Uterus (tissue), 4 donors: ENCODE results near the gene PFDN2. TPM values are rescaled to one million over a fixed set of nuclear protein-coding genes. Genes with fewer than 3 reads are reported as not detected.

Experiments
- DNase-seq, 2 donors: peaks; one replicate each; pipeline ENCODE4 v3.0.0-alpha.2; 2019 to 2020
- H3K27ac ChIP-seq, 2 donors: fragments of 200-600 bp; sonication (generic); 1 replicate in 1 of 2; 2 replicates in 1 of 2; pipeline ENCODE4 v1.5.1; 2016 to 2018
- H3K27me3 ChIP-seq, 2 donors: fragments of 200-600 bp; sonication (generic); one replicate each; pipeline ENCODE4 v1.5.1; 2018 to 2019; ENCODE audit warnings: control low read depth in 1 of 2
- H3K36me3 ChIP-seq, 2 donors: fragments of 200-600 bp; sonication (generic); one replicate each; pipeline ENCODE4 v1.5.1; 2019; ENCODE audit warnings: control low read depth in 1 of 2
- H3K4me1 ChIP-seq, 2 donors: fragments of 200-600 bp; sonication (generic); one replicate each; pipeline ENCODE4 v1.5.1; 2018 to 2019; ENCODE audit warnings: control low read depth in 1 of 2
- H3K4me3 ChIP-seq, 2 donors: fragments of 200-600 bp; sonication (generic); 1 replicate in 1 of 2; 2 replicates in 1 of 2; pipeline ENCODE4 v1.5.1; 2018 to 2019; ENCODE audit warnings: mild to moderate bottlenecking in 1 of 2
- H3K9me3 ChIP-seq, 2 donors: fragments of 200-600 bp; sonication (generic); one replicate each; pipeline ENCODE4 v1.5.1; 2019; ENCODE audit warnings: control low read depth in 1 of 2
- POLR2A ChIP-seq, 2 donors: fragments of 450-650 bp; IDR thresholded peaks; one replicate each; pipeline ENCODE4 v1.6.1; 2016; ENCODE audit warnings: antibody characterized with exemption in 2 of 2, mild to moderate bottlenecking in 1 of 2, moderate library complexity in 1 of 2
- intact Hi-C: fragments of 100-400 bp; cut with DNase I; formaldehyde crosslinking; loops from one replicate; pipeline ENCODE4 v1.15.1; 2023; ENCODE audit warnings: low total_unique reads
- total RNA-seq, 4 donors: library from RNA; depleted of rRNA in 3 of 4; stranded (reverse); fragments of >200 nt in 3 of 4; gene quantifications; one replicate each; pipeline versions ENCODE4 v1.1.0 to v1.2.4, GENCODE V29; 2014 to 2023
- TF ChIP-seq, protein P1 (sequence below), 4 experiments: fragments of 200-600 bp in 2 of 4; fragments of 450-650 bp in 2 of 4; sonication (generic) in 2 of 4; IDR thresholded peaks; one replicate each; pipeline ENCODE4 v1.5.1; 2016 to 2019; ENCODE audit warnings: antibody characterized with exemption in 4 of 4, mild to moderate bottlenecking in 2 of 4, moderate library complexity in 1 of 4
- donor health status: DM: yes; HTN: yes; CAD: no.

PFDN2 gene
- total RNA-seq, 4 donors from 2014 or later, result 3.3 to 38.9 (median 29.8) TPM

GRCh38 chr1:161091093-161091492, 26.7 kb downstream of the PFDN2 start:
- intact Hi-C loops, result no loop called here

GRCh38 chr1:161090617-161091016, 27.2 kb downstream of the PFDN2 start:
- no peaks in the 10 kb centered on the region for H3K36me3 ChIP-seq
- H3K27ac ChIP-seq, result no peak overlapping the region
- no peak for TF ChIP-seq POLR2A (IDR thresholded peaks at IDR 0.05)
- TF ChIP-seq, protein P1, sequence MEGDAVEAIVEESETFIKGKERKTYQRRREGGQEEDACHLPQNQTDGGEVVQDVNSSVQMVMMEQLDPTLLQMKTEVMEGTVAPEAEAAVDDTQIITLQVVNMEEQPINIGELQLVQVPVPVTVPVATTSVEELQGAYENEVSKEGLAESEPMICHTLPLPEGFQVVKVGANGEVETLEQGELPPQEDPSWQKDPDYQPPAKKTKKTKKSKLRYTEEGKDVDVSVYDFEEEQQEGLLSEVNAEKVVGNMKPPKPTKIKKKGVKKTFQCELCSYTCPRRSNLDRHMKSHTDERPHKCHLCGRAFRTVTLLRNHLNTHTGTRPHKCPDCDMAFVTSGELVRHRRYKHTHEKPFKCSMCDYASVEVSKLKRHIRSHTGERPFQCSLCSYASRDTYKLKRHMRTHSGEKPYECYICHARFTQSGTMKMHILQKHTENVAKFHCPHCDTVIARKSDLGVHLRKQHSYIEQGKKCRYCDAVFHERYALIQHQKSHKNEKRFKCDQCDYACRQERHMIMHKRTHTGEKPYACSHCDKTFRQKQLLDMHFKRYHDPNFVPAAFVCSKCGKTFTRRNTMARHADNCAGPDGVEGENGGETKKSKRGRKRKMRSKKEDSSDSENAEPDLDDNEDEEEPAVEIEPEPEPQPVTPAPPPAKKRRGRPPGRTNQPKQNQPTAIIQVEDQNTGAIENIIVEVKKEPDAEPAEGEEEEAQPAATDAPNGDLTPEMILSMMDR (IDR thresholded peaks at IDR 0.05), result no peak
- H3K4me1 ChIP-seq, result no peaks in the 10 kb centered on the region
- H3K9me3 ChIP-seq, result no peaks in the 10 kb centered on the region
- DNase-seq, result no peak
- H3K27me3 ChIP-seq, result no peaks in the 10 kb centered on the region
- H3K4me3 ChIP-seq, result no peak overlapping the region
- intact Hi-C loops, result no loop called here

More at GRCh38 chr1:161091093-161091492, 26.7 kb downstream of the PFDN2 start:
- no peaks in the 10 kb centered on the region for H3K4me1 ChIP-seq
- no peaks in the 10 kb centered on the region for H3K9me3 ChIP-seq
- TF ChIP-seq, protein P1 (IDR thresholded peaks at IDR 0.05), result no peak
- TF ChIP-seq POLR2A (IDR thresholded peaks at IDR 0.05), result no peak
- no peaks in the 10 kb centered on the region for H3K27me3 ChIP-seq
- H3K27ac ChIP-seq, result no peak overlapping the region
- no peak for DNase-seq
- no peak overlapping the region for H3K4me3 ChIP-seq
- H3K36me3 ChIP-seq, result no peaks in the 10 kb centered on the region

DNA sequence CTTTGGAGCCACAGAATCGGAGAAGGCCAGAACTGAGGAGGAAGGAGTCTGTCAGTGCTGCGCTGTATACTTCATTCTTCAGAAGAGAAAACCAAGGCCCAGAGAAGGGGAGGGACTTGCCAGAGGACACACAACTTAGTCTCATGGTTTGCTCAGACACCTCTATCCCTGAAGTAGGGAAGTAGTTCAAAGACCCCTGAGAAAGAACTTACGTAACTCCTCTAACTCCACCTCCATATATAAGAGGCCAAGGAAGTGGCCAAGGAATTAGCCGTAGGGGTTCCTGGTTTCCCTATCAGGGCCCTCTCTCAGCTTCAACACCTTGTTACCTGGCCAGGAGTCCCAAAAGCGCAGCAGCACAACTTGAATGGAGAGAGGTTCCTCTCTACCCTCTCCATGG, 27.9 kb downstream of the PFDN2 start:
- intact Hi-C loops, result no loop called here
- TF ChIP-seq POLR2A (IDR thresholded peaks at IDR 0.05), result no peak
- TF ChIP-seq, protein P1 (IDR thresholded peaks at IDR 0.05), result no peak

GRCh38 chr1:161089251-161089924, 28.4 kb downstream of the PFDN2 start, which contains the start of gene NECTIN4:
Gene NECTIN4 (minus strand): TSS chr1:161089558. CDS start chr1:161089296, 262 bp downstream.
- Histone ChIP-seq H3K27me3 (no peaks in the 10 kb centered on the region), H3K27ac (no peak within 1 kb of the TSS), H3K9me3 (no peaks in the 10 kb centered on the region), H3K4me3 (no peak within 1 kb of the TSS), H3K4me1 (no peaks in the 10 kb centered on the region), H3K36me3 (no peaks in the 10 kb centered on the region)
- TF ChIP-seq POLR2A (IDR thresholded peaks at IDR 0.05), result peak in 1 of 2 donors; percentile 10
- TF ChIP-seq, protein P1 (IDR thresholded peaks at IDR 0.05), result no peak
- intact Hi-C loops, result no loop called here
- DNase-seq, result no peak

More for the DNA sequence above, 27.9 kb downstream of the PFDN2 start:
- H3K27ac ChIP-seq, result no peak overlapping the region
- no peaks in the 10 kb centered on the region for H3K36me3 ChIP-seq
- H3K4me3 ChIP-seq, result no peak overlapping the region
- H3K9me3 ChIP-seq, result no peaks in the 10 kb centered on the region
- H3K27me3 ChIP-seq, result no peaks in the 10 kb centered on the region
- DNase-seq, result no peak
- no peaks in the 10 kb centered on the region for H3K4me1 ChIP-seq

- intact Hi-C loops, result no loop called here
Measured at GRCh38 chr1:161088587-161089110, 29.2 kb downstream of the PFDN2 start.

More at GRCh38 chr1:161088587-161089110, 29.2 kb downstream of the PFDN2 start:
- TF ChIP-seq POLR2A (IDR thresholded peaks at IDR 0.05), result no peak
- TF ChIP-seq, protein P1 (IDR thresholded peaks at IDR 0.05), result no peak
- Histone ChIP-seq H3K27me3 (no peaks in the 10 kb centered on the region), H3K9me3 (no peaks in the 10 kb centered on the region), H3K36me3 (no peaks in the 10 kb centered on the region), H3K4me1 (no peaks in the 10 kb centered on the region), H3K27ac (no peak overlapping the region), H3K4me3 (no peak overlapping the region)
- DNase-seq, result no peak
